Spinal cord (tissue), 10 donors: Measurements from ENCODE around the gene OR4N5. TPM values are rescaled to one million over a fixed set of nuclear protein-coding genes. Genes with fewer than 3 reads are reported as not detected.

Source experiments
- DNase-seq, 6 donors: peaks; one replicate each; pipeline versions ENCODE4 v3.0.0 to v3.0.0-alpha.2; 2013 to 2015; ENCODE audit warnings: low spot score in 6 of 6, low read depth in 4 of 6
- H3K27ac ChIP-seq: one replicate; pipeline ENCODE4 v1.5.1; 2013; ENCODE audit warnings: low read depth, low read length, control low read depth
- H3K27me3 ChIP-seq: one replicate; pipeline ENCODE4 v1.6.1; 2013; ENCODE audit warnings: low read length; ENCODE audit not compliant: control insufficient read depth, insufficient read depth
- H3K36me3 ChIP-seq: one replicate; pipeline ENCODE4 v1.6.1; 2013; ENCODE audit warnings: low read length; ENCODE audit not compliant: control insufficient read depth, insufficient read depth
- H3K4me1 ChIP-seq: one replicate; pipeline ENCODE4 v1.6.1; 2013; ENCODE audit warnings: low read length; ENCODE audit not compliant: control insufficient read depth, insufficient read depth
- H3K4me3 ChIP-seq: one replicate; pipeline ENCODE4 v1.5.1; 2013; ENCODE audit warnings: low read depth, low read length, control low read depth
- H3K9me3 ChIP-seq: one replicate; pipeline ENCODE4 v1.6.1; 2013; ENCODE audit warnings: low read length; ENCODE audit not compliant: control insufficient read depth, insufficient read depth
- WGBS: methylation state at CpG from one replicate; pipeline ENCODE4 v1.1.5; 2013; ENCODE audit warnings: missing lambda C conversion rate; ENCODE audit not compliant: insufficient coverage; 5-methylcytosine and 5-hydroxymethylcytosine counted together
- polyA plus RNA-seq, 2 donors: library from polyadenylated mRNA; unstranded; fragments of 120-200 nt; gene quantifications; one replicate each; pipeline ENCODE4 v1.2.1, GENCODE V29; 2013; ENCODE audit not compliant: insufficient read length in 2 of 2
- small RNA-seq: library from RNA; depleted of rRNA; stranded (forward); fragments of <200 nt; gene quantifications from one replicate; pipeline ENCODE3, GENCODE V24; 2014; ENCODE audit warnings: low replicate concordance
- total RNA-seq, 2 donors: library from RNA; depleted of rRNA in 1 of 2; stranded (reverse); fragments of 120-200 nt in 1 of 2; fragments of >200 nt in 1 of 2; gene quantifications; one replicate each; pipeline versions ENCODE4 v1.2.3 to v1.2.4, GENCODE V29; 2013 to 2014
- donor health status: healthy.

Gene OR4N5
- total and polyA plus RNA-seq, 4 donors, result not detected

GRCh38 chr14:20190596-20190995 lies 52.0 kb downstream of the OR4N5 start, which contains the start of gene OR11G2:
OR11G2 (plus strand) TSS chr14:20190896; CDS start chr14:20197438, 6,542 bp downstream.
- no peak for DNase-seq
- no peak within 1 kb of the TSS for H3K27ac ChIP-seq
- H3K4me1 ChIP-seq, result no peaks in the 10 kb centered on the region
- peaks cover 2% of the 10 kb centered on the region for H3K9me3 ChIP-seq
- H3K4me3 ChIP-seq, result no peak within 1 kb of the TSS
- H3K36me3 ChIP-seq, result no peaks in the 10 kb centered on the region
- H3K27me3 ChIP-seq, result no peaks in the 10 kb centered on the region
- WGBS, result 67% methylated on average over 1 of the region's 1 CpG

- Histone ChIP-seq H3K36me3 (no peaks in the 10 kb centered on the region), H3K9me3 (peaks cover 2% of the 10 kb centered on the region), H3K27ac (no peak overlapping the region), H3K27me3 (no peaks in the 10 kb centered on the region), H3K4me1 (no peaks in the 10 kb centered on the region), H3K4me3 (no peak overlapping the region)
- DNase-seq, result no peak
- WGBS, result no CpG with 5 or more reads among the region's 3 CpGs
These were observed 52.8 kb downstream of the OR4N5 start for GRCh38 chr14:20191396-20191795.

GRCh38 chr14:20194101-20194500 lies 55.5 kb downstream of the OR4N5 start:
- DNase-seq, result no peak
- H3K4me3 ChIP-seq, result no peak overlapping the region
- peaks cover 2% of the 10 kb centered on the region for H3K9me3 ChIP-seq
- no peak overlapping the region for H3K27ac ChIP-seq
- no peaks in the 10 kb centered on the region for H3K36me3 ChIP-seq
- H3K4me1 ChIP-seq, result no peaks in the 10 kb centered on the region
- no peaks in the 10 kb centered on the region for H3K27me3 ChIP-seq

Small RNA genes lying within 50 kb of the gene (small RNA-seq; reads per million reads assigned to genes)
- gene GTF2IP22, result not detected
- not detected for gene RNA5SP380

Other genes starting within 250 kb of the OR4N5 start
- gene OR4K5, start 218.2 kb upstream of the OR4N5 start, total RNA-seq, result not detected
- gene OR4K5, start 218.2 kb upstream of the OR4N5 start, polyA plus RNA-seq, result not detected
- not detected for gene OR4K1, start 207.9 kb upstream of the OR4N5 start, total RNA-seq
- gene OR4K1, start 207.9 kb upstream of the OR4N5 start, polyA plus RNA-seq, result not detected
- not detected for gene OR4K15, start 163.2 kb upstream of the OR4N5 start, total RNA-seq
- gene OR4K15, start 163.2 kb upstream of the OR4N5 start, polyA plus RNA-seq, result not detected
- not detected for gene OR4Q2, start 136.7 kb upstream of the OR4N5 start, total RNA-seq
- gene OR4Q2, start 136.7 kb upstream of the OR4N5 start, polyA plus RNA-seq, result not detected
- gene OR4K14, start 119.5 kb upstream of the OR4N5 start, total RNA-seq, result not detected
- not detected for gene OR4K14, start 119.5 kb upstream of the OR4N5 start, polyA plus RNA-seq
- gene OR4K13, start 102.8 kb upstream of the OR4N5 start, total RNA-seq, result not detected
- not detected for gene OR4K13, start 102.8 kb upstream of the OR4N5 start, polyA plus RNA-seq
- not detected for gene OR4L1, start 78.8 kb upstream of the OR4N5 start, total RNA-seq
- gene OR4L1, start 78.8 kb upstream of the OR4N5 start, polyA plus RNA-seq, result not detected
- gene OR4K17, start 28.1 kb upstream of the OR4N5 start, total RNA-seq, result not detected
- under 1 TPM in 1 of 2 donors, not detected in 1; 0.06 TPM for gene OR4K17, start 28.1 kb upstream of the OR4N5 start, polyA plus RNA-seq
- not detected for gene OR11G2, start 52.1 kb downstream of the OR4N5 start, total RNA-seq
- gene OR11G2, start 52.1 kb downstream of the OR4N5 start, polyA plus RNA-seq, result under 1 TPM in 1 of 2 donors, not detected in 1; 0.05 TPM
- gene OR11H6, start 84.9 kb downstream of the OR4N5 start, total RNA-seq, result not detected
- gene OR11H6, start 84.9 kb downstream of the OR4N5 start, polyA plus RNA-seq, result not detected
- not detected for gene OR11H7, start 90.2 kb downstream of the OR4N5 start, total RNA-seq
- gene OR11H7, start 90.2 kb downstream of the OR4N5 start, polyA plus RNA-seq, result under 1 TPM; 0.27 to 0.33 TPM
- not detected for gene OR11H4, start 100.5 kb downstream of the OR4N5 start, total RNA-seq
- not detected for gene OR11H4, start 100.5 kb downstream of the OR4N5 start, polyA plus RNA-seq
- gene TTC5, start 167.1 kb downstream of the OR4N5 start, total RNA-seq, result 10 to 100 TPM; 30.5 to 38.1 TPM
- gene TTC5, start 167.1 kb downstream of the OR4N5 start, polyA plus RNA-seq, result 10 to 100 TPM; 25.5 to 25.8 TPM
- gene CCNB1IP1, start 194.5 kb downstream of the OR4N5 start, total RNA-seq, result 10 to 100 TPM; 55.7 to 62.3 TPM
- 10 to 100 TPM; 64.5 to 68.4 TPM for gene CCNB1IP1, start 194.5 kb downstream of the OR4N5 start, polyA plus RNA-seq
- 10 to 100 TPM; 20.4 to 29.5 TPM for gene PARP2, start 204.8 kb downstream of the OR4N5 start, total RNA-seq
- gene PARP2, start 204.8 kb downstream of the OR4N5 start, polyA plus RNA-seq, result 10 to 100 TPM; 66.2 to 66.5 TPM